ENCODE measurements around the gene PRKCSH. TPM values are rescaled to one million over a fixed set of nuclear protein-coding genes. Genes with fewer than 3 reads are reported as not detected.

Gene PRKCSH
- total RNA-seq, 1 experiment from 2014 or later: 410 TPM

GRCh38 chr19:11489378-11489777, 53.9 kb downstream of the PRKCSH start:
- BruUV-seq (replicated peaks): no TSS peak
- Histone ChIP-seq H3K9me3 (ENCODE audit: insufficient read depth, low read depth) (no peaks in the 10 kb centered on the region), H3F3A (ENCODE audit: insufficient read depth, low read depth) (no peaks in the 10 kb centered on the region; the same call in 1 of the 2 replicates), H4K20me1 (ENCODE audit: insufficient read depth) (no peaks in the 10 kb centered on the region), H3K4me2 (no peak overlapping the region), H3K4me1 (replicated peaks; ENCODE audit: insufficient read depth) (no peaks in the 10 kb centered on the region), H3K36me3 (ENCODE audit: low read depth) (no peaks in the 10 kb centered on the region), H3K79me2 (ENCODE audit: low read depth) (no peaks in the 10 kb centered on the region), H2AFZ (no peak overlapping the region), H3K27ac (no peak overlapping the region), H3K27me3 (ENCODE audit: insufficient read depth, low read depth) (no peaks in the 10 kb centered on the region), H3K9me2 (ENCODE audit: insufficient read depth) (no peaks in the 10 kb centered on the region), H3K4me3 (no peak overlapping the region)
- no peak for DNase-seq
- TF ChIP-seq EZH2 (IDR thresholded peaks at IDR 0.05; ENCODE audit: low read depth) (no peak), CTCF (conservative IDR thresholded peaks at IDR 0.05) (no peak)
- ChIA-PET POLR2A (ENCODE audit: unreplicated experiment) (no interaction called here), CTCF (no interaction called here)
- intact Hi-C loops (cut with micrococcal nuclease; ENCODE audit: unreplicated experiment): no loop called here

GRCh38 chr19:11494634-11495285, 59.3 kb downstream of the PRKCSH start:
- intact Hi-C loops (cut with micrococcal nuclease; ENCODE audit: unreplicated experiment): no loop called here
- no peak overlapping the region for H3K4me2 ChIP-seq
- no peak overlapping the region for H2AFZ ChIP-seq
- no peaks in the 10 kb centered on the region for H3F3A ChIP-seq (ENCODE audit: insufficient read depth, low read depth)
- H3K9me2 ChIP-seq (ENCODE audit: insufficient read depth): no peaks in the 10 kb centered on the region
- DNase-seq: no peak
- H3K79me2 ChIP-seq (ENCODE audit: low read depth): no peaks in the 10 kb centered on the region
- no peak overlapping the region for H3K27ac ChIP-seq
- no peak for TF ChIP-seq EZH2 (IDR thresholded peaks at IDR 0.05; ENCODE audit: low read depth)
- no peak for TF ChIP-seq CTCF (conservative IDR thresholded peaks at IDR 0.05)
- BruUV-seq (replicated peaks): no TSS peak
- H3K36me3 ChIP-seq (ENCODE audit: low read depth): no peaks in the 10 kb centered on the region
- no peak overlapping the region for H3K4me3 ChIP-seq
- ChIA-PET CTCF (no interaction called here), POLR2A (ENCODE audit: unreplicated experiment) (no interaction called here)
- H3K9me3 ChIP-seq (ENCODE audit: insufficient read depth, low read depth): no peaks in the 10 kb centered on the region
- no peaks in the 10 kb centered on the region for H4K20me1 ChIP-seq (ENCODE audit: insufficient read depth)
- no peaks in the 10 kb centered on the region for H3K27me3 ChIP-seq (ENCODE audit: insufficient read depth, low read depth)
- no peaks in the 10 kb centered on the region for H3K4me1 ChIP-seq (replicated peaks; ENCODE audit: insufficient read depth)

GRCh38 chr19:11495481-11495880, 60.0 kb downstream of the PRKCSH start:
- H3K4me2 ChIP-seq: no peak overlapping the region
- intact Hi-C loops (cut with micrococcal nuclease; ENCODE audit: unreplicated experiment): no loop called here
- H3F3A ChIP-seq (ENCODE audit: insufficient read depth, low read depth): no peaks in the 10 kb centered on the region
- no peaks in the 10 kb centered on the region for H3K9me2 ChIP-seq (ENCODE audit: insufficient read depth)
- no peaks in the 10 kb centered on the region for H3K9me3 ChIP-seq (ENCODE audit: insufficient read depth, low read depth)
- H3K36me3 ChIP-seq (ENCODE audit: low read depth): no peaks in the 10 kb centered on the region
- no peak for TF ChIP-seq EZH2 (IDR thresholded peaks at IDR 0.05; ENCODE audit: low read depth)
- TF ChIP-seq CTCF (conservative IDR thresholded peaks at IDR 0.05): no peak
- ChIA-PET CTCF (no interaction called here), POLR2A (ENCODE audit: unreplicated experiment) (no interaction called here)
- no peak for DNase-seq
- no peaks in the 10 kb centered on the region for H3K27me3 ChIP-seq (ENCODE audit: insufficient read depth, low read depth)
- no TSS peak for BruUV-seq (replicated peaks)
- H3K79me2 ChIP-seq (ENCODE audit: low read depth): no peaks in the 10 kb centered on the region
- H3K4me3 ChIP-seq: no peak overlapping the region
- no peak overlapping the region for H3K27ac ChIP-seq
- no peaks in the 10 kb centered on the region for H3K4me1 ChIP-seq (replicated peaks; ENCODE audit: insufficient read depth)
- no peaks in the 10 kb centered on the region for H4K20me1 ChIP-seq (ENCODE audit: insufficient read depth)
- no peak overlapping the region for H2AFZ ChIP-seq

Measured in PC-9 (cell line).